ENCODE results near the gene CTXND2. TPM values are rescaled to one million over a fixed set of nuclear protein-coding genes. Genes with fewer than 3 reads are reported as not detected.

CTXND2 gene
- total RNA-seq, 1 donor from 2014 or later: not detected

- Mint-ChIP-seq H3K36me3 (ENCODE audit: low read depth) (no peaks in the 10 kb centered on the region), H3K27ac (ENCODE audit: unreplicated experiment) (no peak overlapping the region), H3K27me3 (ENCODE audit: low read depth) (no peaks in the 10 kb centered on the region), H3K4me1 (no peaks in the 10 kb centered on the region), H3K4me3 (no peak overlapping the region), H3K9me3 (no peaks in the 10 kb centered on the region)
- TF ChIP-seq CTCF (conservative IDR thresholded peaks at IDR 0.05): no peak
- DNase-seq (ENCODE audit: low read depth, low spot score): no peak
Measured at GRCh38 chr1:150902346-150902745, 15.4 kb downstream of the CTXND2 start.

- no peak for TF ChIP-seq CTCF (conservative IDR thresholded peaks at IDR 0.05)
- Mint-ChIP-seq H3K9me3 (no peaks in the 10 kb centered on the region), H3K4me1 (no peaks in the 10 kb centered on the region), H3K27me3 (ENCODE audit: low read depth) (no peaks in the 10 kb centered on the region), H3K36me3 (ENCODE audit: low read depth) (no peaks in the 10 kb centered on the region), H3K27ac (ENCODE audit: unreplicated experiment) (no peak overlapping the region), H3K4me3 (no peak overlapping the region)
- DNase-seq (ENCODE audit: low read depth, low spot score): no peak
Measured at GRCh38 chr1:150902751-150903150, 15.8 kb downstream of the CTXND2 start.

- no peak overlapping the region for H3K27ac Mint-ChIP-seq (ENCODE audit: unreplicated experiment)
- H3K27me3 Mint-ChIP-seq (ENCODE audit: low read depth): no peaks in the 10 kb centered on the region
- peaks cover 2% of the 10 kb centered on the region for H3K9me3 Mint-ChIP-seq
- no peaks in the 10 kb centered on the region for H3K36me3 Mint-ChIP-seq (ENCODE audit: low read depth)
- DNase-seq (ENCODE audit: low read depth, low spot score): no peak
- no peaks in the 10 kb centered on the region for H3K4me1 Mint-ChIP-seq
- no peak overlapping the region for H3K4me3 Mint-ChIP-seq
- TF ChIP-seq CTCF (conservative IDR thresholded peaks at IDR 0.05): no peak
Measured at GRCh38 chr1:150905301-150905700, 18.4 kb downstream of the CTXND2 start.

- Mint-ChIP-seq H3K27ac (ENCODE audit: unreplicated experiment) (no peak overlapping the region), H3K9me3 (peaks cover 2% of the 10 kb centered on the region), H3K36me3 (ENCODE audit: low read depth) (no peaks in the 10 kb centered on the region), H3K4me3 (no peak overlapping the region), H3K4me1 (no peaks in the 10 kb centered on the region), H3K27me3 (ENCODE audit: low read depth) (no peaks in the 10 kb centered on the region)
- TF ChIP-seq CTCF (conservative IDR thresholded peaks at IDR 0.05): no peak
- no peak for DNase-seq (ENCODE audit: low read depth, low spot score)
Measured at GRCh38 chr1:150906329-150906728, 19.4 kb downstream of the CTXND2 start.

GRCh38 chr1:150906813-150907212 lies 19.9 kb downstream of the CTXND2 start:
- Mint-ChIP-seq H3K4me3 (no peak overlapping the region), H3K4me1 (no peaks in the 10 kb centered on the region), H3K27me3 (ENCODE audit: low read depth) (no peaks in the 10 kb centered on the region), H3K36me3 (ENCODE audit: low read depth) (no peaks in the 10 kb centered on the region), H3K9me3 (peaks cover 2% of the 10 kb centered on the region), H3K27ac (ENCODE audit: unreplicated experiment) (no peak overlapping the region)
- no peak for DNase-seq (ENCODE audit: low read depth, low spot score)
- TF ChIP-seq CTCF (conservative IDR thresholded peaks at IDR 0.05): no peak
